ENCODE measurements around the gene MYD88. TPM values are rescaled to one million over a fixed set of nuclear protein-coding genes. Genes with fewer than 3 reads are reported as not detected.

MYD88 gene
- total RNA-seq, 1 experiment from 2014 or later, result 14.8 TPM

DNA sequence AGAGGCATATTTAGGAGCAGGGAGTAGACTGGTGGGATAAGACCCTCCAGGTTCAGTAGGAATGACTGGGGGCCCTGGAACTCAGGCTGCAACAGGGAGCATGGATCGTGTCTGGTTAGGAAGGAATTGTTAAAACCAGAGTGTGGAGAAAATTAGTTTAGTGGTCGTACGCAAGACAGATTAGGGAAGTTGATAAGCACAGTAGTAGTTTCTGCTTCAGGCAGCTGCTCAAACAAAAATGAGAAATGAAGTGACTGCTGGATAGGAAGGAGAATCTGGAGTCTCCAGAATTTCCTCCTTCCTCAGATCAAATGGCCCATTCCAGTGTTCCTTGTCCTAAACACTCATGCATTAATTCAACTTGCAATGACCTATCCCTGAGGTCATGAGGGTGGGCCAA, 11.2 kb downstream of the MYD88 start:
- H3K9ac ChIP-seq (ENCODE audit: low read length), result no peak overlapping the region
- no peak overlapping the region for H2AFZ ChIP-seq (ENCODE audit: low read depth, low read length, poor library complexity, severe bottlenecking)
- RAD21 ChIA-PET (ENCODE audit: low non-redundant PET in 1 of 2, low total read pairs in 2 of 2, uncharacterized antibody in 2 of 2, unreplicated experiment in 2 of 2), result no interaction called here
- intact Hi-C loops (cut with micrococcal nuclease), result no loop called here
- H3K79me2 ChIP-seq (ENCODE audit: insufficient read depth, low read length), result no peaks in the 10 kb centered on the region
- H3K4me3 ChIP-seq (replicated peaks in 1 of 2; ENCODE audit: low read depth in 1 of 2, low read length in 2 of 2), result no peak overlapping the region
- H3K9me2 ChIP-seq (ENCODE audit: insufficient read depth), result no peaks in the 10 kb centered on the region
- no peak for TF ChIP-seq EGR1 (IDR thresholded peaks at IDR 0.05; ENCODE audit: low read depth)
- TF ChIP-seq TCF7L2 (IDR thresholded peaks at IDR 0.05; ENCODE audit: borderline replicate concordance, extremely low read depth, insufficient read depth, insufficient read length), result no peak
- TF ChIP-seq SRF (IDR thresholded peaks at IDR 0.05; ENCODE audit: low read depth), result no peak
- TF ChIP-seq ZFX (IDR thresholded peaks at IDR 0.05), result no peak
- no peak for TF ChIP-seq SP1 (IDR thresholded peaks at IDR 0.05; ENCODE audit: low read depth)
- TF ChIP-seq, protein P1, sequence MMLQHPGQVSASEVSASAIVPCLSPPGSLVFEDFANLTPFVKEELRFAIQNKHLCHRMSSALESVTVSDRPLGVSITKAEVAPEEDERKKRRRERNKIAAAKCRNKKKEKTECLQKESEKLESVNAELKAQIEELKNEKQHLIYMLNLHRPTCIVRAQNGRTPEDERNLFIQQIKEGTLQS (IDR thresholded peaks at IDR 0.05), result no peak
- no peak for TF ChIP-seq POLR2AphosphoS5 (IDR thresholded peaks at IDR 0.05; ENCODE audit: low read depth, low read length)
- TF ChIP-seq ELF1 (IDR thresholded peaks at IDR 0.05; ENCODE audit: borderline replicate concordance, low read depth), result no peak
- TF ChIP-seq, protein P2, sequence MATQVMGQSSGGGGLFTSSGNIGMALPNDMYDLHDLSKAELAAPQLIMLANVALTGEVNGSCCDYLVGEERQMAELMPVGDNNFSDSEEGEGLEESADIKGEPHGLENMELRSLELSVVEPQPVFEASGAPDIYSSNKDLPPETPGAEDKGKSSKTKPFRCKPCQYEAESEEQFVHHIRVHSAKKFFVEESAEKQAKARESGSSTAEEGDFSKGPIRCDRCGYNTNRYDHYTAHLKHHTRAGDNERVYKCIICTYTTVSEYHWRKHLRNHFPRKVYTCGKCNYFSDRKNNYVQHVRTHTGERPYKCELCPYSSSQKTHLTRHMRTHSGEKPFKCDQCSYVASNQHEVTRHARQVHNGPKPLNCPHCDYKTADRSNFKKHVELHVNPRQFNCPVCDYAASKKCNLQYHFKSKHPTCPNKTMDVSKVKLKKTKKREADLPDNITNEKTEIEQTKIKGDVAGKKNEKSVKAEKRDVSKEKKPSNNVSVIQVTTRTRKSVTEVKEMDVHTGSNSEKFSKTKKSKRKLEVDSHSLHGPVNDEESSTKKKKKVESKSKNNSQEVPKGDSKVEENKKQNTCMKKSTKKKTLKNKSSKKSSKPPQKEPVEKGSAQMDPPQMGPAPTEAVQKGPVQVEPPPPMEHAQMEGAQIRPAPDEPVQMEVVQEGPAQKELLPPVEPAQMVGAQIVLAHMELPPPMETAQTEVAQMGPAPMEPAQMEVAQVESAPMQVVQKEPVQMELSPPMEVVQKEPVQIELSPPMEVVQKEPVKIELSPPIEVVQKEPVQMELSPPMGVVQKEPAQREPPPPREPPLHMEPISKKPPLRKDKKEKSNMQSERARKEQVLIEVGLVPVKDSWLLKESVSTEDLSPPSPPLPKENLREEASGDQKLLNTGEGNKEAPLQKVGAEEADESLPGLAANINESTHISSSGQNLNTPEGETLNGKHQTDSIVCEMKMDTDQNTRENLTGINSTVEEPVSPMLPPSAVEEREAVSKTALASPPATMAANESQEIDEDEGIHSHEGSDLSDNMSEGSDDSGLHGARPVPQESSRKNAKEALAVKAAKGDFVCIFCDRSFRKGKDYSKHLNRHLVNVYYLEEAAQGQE (IDR thresholded peaks at IDR 0.05; ENCODE audit: low read depth), result no peak
- no peak for TF ChIP-seq ZNF274 (IDR thresholded peaks at IDR 0.05; ENCODE audit: low read depth, low read length)
- TF ChIP-seq, protein P3, sequence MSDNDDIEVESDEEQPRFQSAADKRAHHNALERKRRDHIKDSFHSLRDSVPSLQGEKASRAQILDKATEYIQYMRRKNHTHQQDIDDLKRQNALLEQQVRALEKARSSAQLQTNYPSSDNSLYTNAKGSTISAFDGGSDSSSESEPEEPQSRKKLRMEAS (IDR thresholded peaks at IDR 0.05), result no peak
- TF ChIP-seq EZH2phosphoT487 (IDR thresholded peaks at IDR 0.05; ENCODE audit: borderline replicate concordance), result no peak
- TF ChIP-seq RAD21 (IDR thresholded peaks at IDR 0.05; ENCODE audit: low read depth), result no peak
- no peak for TF ChIP-seq FOSL1 (IDR thresholded peaks at IDR 0.05; ENCODE audit: low read depth)
- TF ChIP-seq YY1 (IDR thresholded peaks at IDR 0.05; ENCODE audit: extremely low read depth, insufficient replicate concordance, low read depth, low read length), result no peak
- TF ChIP-seq EZH2 (IDR thresholded peaks at IDR 0.05), result no peak
- TF ChIP-seq POLR2A (IDR thresholded peaks at IDR 0.05; ENCODE audit: borderline replicate concordance, extremely low read depth, insufficient read depth, insufficient read length), result no peak
- no TSS peak for BruUV-seq (replicated peaks)
- DNase-seq (ENCODE audit: low read depth, low spot score) (no peak), ATAC-seq (no peak)
- peaks cover 0 to 9% of the 10 kb centered on the region in 2 experiments; a peak in 1 of 4 replicates for H3K9me3 ChIP-seq (ENCODE audit: control insufficient read depth in 1 of 2, insufficient read depth in 1 of 2, low read depth in 1 of 2, low read length in 2 of 2)
- no peak overlapping the region for H3K4me2 ChIP-seq (ENCODE audit: low read length)
- CTCF ChIA-PET, result no interaction called here
- no peaks in the 10 kb centered on the region for H3K27me3 ChIP-seq (ENCODE audit: insufficient read depth, low read length)
- no peak overlapping the region for H3K27ac ChIP-seq (ENCODE audit: low read depth, low read length)
- POLR2A ChIA-PET, result no interaction called here
- no peaks in the 10 kb centered on the region for H3K36me3 ChIP-seq (ENCODE audit: control insufficient read depth in 1 of 2, insufficient read depth in 2 of 2, low read length in 2 of 2)
- no peaks in the 10 kb centered on the region for H4K20me1 ChIP-seq (ENCODE audit: insufficient read depth)
- peaks cover 1 to 21% of the 10 kb centered on the region in 2 experiments; a peak in 2 of 4 replicates for H3K4me1 ChIP-seq (ENCODE audit: control insufficient read depth in 1 of 2, insufficient read depth in 2 of 2, low read length in 2 of 2)
